ENCODE measurements around the gene ACAP1.
"Not testable (repeated sequence)": the region's sequence is repeated elsewhere in the genome, so short reads cannot be mapped to it uniquely, and the experiment has no call there.

ACAP1 gene

DNA sequence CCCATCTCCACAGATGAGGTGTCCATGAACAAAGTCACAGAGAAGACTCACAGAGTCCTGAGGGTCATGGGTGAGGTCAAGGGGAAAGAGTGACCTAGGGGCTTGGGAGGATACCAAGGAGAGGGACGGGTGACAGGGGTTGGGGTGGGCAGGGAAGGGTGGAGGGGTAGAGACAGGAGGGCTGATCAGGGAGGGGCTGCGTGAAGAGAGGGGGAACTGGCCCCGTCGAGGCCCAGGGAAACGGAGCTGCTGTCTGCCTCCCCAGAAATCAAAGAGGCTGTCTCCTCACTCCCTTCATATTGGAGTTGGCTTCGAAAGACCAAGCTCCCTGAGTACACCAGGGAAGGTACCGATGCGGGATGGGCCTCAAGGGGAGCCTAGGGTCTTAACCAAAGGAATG is 19.2 kb downstream of the ACAP1 start:
- DNase-seq: no peak

GRCh38 chr17:7356072-7356549 is 19.8 kb downstream of the ACAP1 start:
- DNase-seq: peak; percentile 69

DNA sequence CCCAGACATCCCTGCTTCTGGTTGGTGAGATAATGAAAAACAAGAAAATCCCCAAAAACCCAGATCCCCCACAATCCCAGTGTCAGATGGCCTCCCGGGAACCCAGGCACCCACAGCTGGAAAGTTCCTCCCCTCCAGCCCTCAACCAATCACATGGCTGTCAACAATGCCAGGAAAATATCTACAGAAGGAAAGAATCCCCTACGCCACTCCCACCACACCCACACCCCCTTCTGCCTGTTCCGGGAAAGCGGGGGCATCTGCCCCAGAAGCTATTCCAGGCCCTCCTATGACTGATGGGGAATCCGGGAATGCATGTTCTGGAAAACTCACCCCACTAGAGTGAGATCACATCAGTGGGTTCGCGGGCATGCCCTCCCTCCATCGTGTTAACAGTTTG is 20.4 kb downstream of the ACAP1 start:
- DNase-seq: no peak

GRCh38 chr17:7357381-7357780 is 21.1 kb downstream of the ACAP1 start:
- no peak for DNase-seq

DNA sequence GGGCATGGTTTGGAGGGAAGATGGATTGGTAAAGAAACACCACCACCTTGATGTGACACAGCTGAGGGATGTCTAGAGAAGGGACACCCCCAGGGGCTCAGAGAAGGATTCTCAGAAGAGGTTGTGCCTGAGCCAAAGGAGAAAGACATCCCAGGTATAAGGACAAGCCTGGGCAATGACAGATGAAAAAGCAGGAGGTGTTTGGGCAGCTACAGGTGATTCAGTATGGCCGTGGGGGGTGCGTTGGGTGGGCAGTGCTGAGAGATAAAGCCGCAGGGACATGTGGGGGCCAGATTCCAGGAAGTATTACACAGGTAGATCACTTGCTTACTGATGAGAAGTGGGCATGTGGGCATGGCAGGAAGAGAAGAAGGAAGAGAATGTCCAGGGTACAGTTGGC is 25.6 kb downstream of the ACAP1 start:
- no peak for DNase-seq

- DNase-seq: peak; percentile 79
Measured at GRCh38 chr17:7363311-7363710, 27.0 kb downstream of the ACAP1 start.

- DNase-seq: not testable (repeated sequence)
Measured at GRCh38 chr17:7365963-7366362, 29.6 kb downstream of the ACAP1 start.

GRCh38 chr17:7367083-7367482 is 30.8 kb downstream of the ACAP1 start:
- DNase-seq: no peak

DNA sequence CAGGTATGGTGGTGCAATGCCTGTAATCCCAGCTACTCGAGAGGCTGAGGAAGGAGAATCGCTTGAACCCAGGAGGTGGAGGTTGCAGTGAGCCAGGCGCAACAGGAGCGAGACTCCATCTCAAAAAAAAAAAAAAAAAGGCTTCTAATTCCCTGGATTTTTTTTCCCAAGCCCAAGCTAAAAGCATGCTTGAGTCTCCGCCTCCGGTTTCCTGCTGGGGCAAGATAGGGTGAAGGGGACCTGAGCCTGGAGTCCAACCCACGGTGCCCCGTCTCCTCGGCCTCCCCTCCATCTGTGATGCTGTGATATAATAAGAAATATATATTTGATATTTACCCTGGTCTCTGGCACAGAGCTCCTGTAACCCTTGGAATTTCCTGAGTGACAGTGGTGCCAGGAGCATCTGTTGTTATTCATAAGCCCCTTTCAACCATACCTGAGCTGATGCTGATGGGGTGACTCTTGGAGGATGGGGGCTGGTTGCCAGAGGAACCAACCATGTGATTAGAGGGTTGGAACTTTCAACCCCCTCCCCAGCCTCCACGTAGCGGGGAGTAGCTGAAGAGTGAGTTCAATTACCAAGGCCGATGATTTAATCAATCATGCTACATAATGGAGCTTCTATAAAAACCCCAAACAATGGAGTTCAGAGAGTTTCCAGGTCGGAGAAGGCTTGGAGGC is 31.7 kb downstream of the ACAP1 start:
- no peak for DNase-seq

DNA sequence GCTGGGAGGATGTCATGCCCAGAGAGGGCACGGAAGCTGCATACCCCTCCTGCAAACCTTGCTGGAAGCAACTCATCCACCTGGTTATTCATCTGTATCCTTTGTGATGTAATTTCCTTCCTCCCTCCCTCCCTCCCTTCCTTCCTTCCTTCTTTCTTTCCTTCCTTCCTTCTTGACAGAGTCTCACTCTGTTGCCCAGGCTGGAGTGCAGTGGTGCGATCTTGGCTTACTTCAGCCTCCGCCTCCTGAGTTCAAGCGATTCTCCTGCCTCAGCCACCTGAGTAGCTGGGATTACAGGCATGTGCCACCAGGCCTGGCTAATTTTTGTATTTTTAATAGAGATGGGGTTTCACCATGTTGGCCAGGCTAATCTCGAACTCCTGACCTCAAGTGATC is 32.3 kb downstream of the ACAP1 start:
- DNase-seq: not testable (repeated sequence)

DNA sequence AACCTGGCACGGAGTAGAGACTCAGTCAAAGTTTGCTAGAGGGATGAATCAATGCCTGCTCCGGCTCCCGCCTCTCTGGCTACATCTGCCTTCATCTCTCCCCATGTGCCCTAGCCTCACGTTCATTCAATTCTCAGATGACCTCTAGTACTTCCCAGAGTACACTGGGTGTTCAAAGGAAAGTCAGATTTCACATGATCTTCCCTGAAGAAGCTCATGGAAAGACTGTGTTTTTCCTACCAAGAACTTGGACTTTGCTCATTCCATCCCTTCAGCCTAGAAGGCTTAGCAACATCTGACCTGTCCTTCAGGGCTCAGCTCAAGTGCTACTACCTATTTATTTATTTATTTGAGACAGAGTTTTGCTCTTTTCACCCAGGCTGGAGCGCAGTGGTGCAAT is 33.5 kb downstream of the ACAP1 start:
- DNase-seq: no peak

- no peak for DNase-seq
Measured at GRCh38 chr17:7370853-7371252, 34.5 kb downstream of the ACAP1 start.

GRCh38 chr17:7374353-7374752 is 38.0 kb downstream of the ACAP1 start:
- DNase-seq: no peak

- no peak for DNase-seq
Measured at GRCh38 chr17:7379134-7379533, 42.8 kb downstream of the ACAP1 start.

DNA sequence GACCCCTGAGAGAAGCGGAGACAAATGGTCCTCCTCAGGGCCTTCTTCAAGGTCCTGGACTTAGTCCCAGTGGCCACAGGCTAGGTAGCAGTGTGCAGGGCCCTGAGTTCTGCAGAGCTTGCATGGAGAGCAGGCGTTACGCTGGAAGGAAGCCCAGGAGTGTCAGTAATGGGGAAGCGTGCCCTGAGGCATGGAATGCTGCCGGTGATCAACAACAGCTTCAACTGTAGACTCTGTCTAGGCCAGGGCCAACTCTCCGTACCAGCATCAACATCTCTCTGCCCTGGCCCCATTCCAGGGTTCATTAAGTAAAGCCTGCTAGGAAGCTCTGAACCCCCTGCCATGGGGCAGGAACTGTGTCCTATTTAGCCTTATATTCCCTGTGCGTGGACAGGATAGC is 44.0 kb downstream of the ACAP1 start:
- peak; percentile 59 for DNase-seq

GRCh38 chr17:7380855-7381683 is 44.7 kb downstream of the ACAP1 start, which contains the start of gene TNK1:
TNK1 (plus strand) TSS chr17:7381089; CDS start chr17:7382927, 1,838 bp downstream.
- DNase-seq: no peak

- no peak for DNase-seq
Measured at GRCh38 chr17:7382901-7383300, 46.6 kb downstream of the ACAP1 start.

- DNase-seq: no peak
Measured at GRCh38 chr17:7383371-7383741, 47.0 kb downstream of the ACAP1 start.

DNA sequence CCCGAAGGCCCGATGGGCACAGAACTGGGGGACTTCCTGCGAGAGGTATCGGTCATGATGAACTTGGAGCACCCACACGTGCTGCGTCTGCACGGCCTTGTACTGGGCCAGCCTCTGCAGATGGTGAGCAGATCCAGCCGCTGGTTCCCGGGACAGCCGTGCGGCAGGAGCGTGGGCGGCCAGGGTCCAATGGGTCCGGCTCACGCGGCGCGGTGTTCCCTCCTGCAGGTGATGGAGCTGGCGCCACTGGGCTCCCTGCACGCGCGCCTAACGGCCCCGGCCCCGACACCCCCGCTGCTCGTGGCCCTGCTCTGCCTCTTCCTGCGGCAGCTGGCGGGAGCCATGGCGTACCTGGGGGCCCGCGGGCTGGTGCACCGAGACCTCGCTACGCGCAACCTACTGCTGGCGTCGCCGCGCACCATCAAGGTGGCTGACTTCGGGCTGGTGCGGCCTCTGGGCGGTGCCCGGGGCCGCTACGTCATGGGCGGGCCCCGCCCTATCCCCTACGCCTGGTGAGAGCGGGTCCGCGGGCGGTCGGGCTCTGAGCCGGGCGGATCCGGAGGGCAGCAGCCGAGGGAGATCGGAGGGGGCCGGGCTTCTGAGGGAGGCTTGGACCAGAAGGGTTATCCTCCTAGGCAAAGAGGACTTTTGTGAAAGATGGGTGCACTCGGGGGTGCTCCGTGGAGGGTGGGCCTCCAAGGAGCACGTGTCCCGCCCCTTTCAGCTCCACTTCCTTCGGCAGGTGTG is 47.6 kb downstream of the ACAP1 start:
- no peak for DNase-seq

GRCh38 chr17:7384489-7385081 is 48.3 kb downstream of the ACAP1 start:
- no peak for DNase-seq

DNA sequence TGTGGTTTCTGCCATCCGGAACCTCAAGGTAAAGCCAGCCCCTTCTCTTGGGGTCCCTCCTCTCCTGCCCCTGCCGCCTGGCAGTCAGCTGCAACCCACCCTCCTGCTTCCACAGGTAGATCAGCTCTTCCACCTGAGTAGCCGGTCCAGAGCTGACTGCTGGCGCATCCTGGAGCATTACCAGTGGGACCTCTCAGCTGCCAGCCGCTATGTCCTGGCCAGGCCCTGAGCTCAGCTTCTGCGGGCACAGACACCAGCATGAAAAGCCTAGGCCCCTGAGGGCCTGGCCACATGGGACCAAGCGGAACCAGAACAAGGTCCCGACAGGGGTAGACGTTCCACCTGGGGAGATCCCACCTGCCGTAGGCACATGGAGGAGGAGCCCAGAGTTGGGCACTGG is 52.5 kb downstream of the ACAP1 start:
- DNase-seq: no peak

DNA sequence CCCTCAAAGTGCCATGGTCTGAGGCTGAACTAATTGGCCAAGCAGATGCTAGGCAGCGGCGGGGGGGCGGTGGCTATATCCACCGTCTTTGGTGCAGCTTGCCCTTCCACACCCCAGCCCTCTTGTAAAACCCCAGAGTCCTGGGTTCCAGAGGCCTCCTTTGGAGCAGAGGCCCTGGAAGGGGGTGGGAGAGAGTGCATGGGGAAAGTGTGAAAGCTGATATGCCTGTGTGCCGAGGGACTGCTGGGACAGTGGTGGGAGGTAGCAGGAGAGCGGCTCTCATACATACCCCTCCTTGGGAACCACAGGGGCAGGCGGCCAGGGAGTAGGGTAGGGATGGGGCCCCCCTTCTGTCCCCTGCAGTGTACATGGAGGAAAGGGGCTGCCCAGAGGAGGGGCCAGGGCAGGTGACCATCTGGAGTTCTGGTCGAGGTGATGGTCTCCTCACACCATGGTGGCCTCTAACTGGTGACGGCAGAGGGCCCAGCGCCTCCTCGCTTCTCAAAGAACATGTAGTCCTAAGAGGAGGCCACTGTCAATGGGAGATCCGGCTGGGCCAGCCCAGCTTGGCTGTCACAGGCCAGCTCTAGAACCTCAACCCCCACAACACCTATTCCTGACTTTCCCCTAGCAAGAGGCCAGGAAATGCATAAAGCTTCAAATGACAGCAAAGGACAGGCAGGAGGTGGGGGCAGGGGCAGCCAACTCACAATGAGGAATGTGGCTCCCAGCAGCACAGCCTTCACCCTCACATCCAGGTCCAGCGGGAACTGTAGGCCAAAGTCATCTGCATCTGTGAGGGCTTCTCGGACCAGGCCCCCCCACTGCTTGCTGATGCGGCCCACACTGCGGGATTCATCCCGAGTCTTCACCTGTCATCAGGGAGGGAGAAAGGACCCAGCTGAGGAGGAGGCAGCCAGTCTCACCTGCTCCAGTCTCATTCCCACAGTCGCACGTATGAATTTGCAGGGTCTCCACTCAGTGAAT is 53.9 kb downstream of the ACAP1 start:
- no peak for DNase-seq
